OCI-LY7 (cell line): ENCODE measurements around the gene SLC52A1. TPM values are rescaled to one million over a fixed set of nuclear protein-coding genes. Genes with fewer than 3 reads are reported as not detected.

Source experiments
- BruUV-seq: library from RNA; stranded (reverse); fragments of 400-500 nt; replicated peaks from 2 replicates; lab custom pipeline; 2021; lab: Mats Ljungman, UMichigan
- CTCF ChIA-PET: fragments of 300-600 bp; sonication (Branson Sonifier 250); formaldehyde crosslinking; loops from one replicate; lab custom pipeline; 2022; ENCODE audit warnings: antibody characterized with exemption; ENCODE audit not compliant: unreplicated experiment; lab: Charles Lee
- POLR2A ChIA-PET: fragments of 300-600 bp; sonication (Branson Sonifier 250); formaldehyde crosslinking; loops from one replicate; lab custom pipeline; 2022; ENCODE audit warnings: antibody characterized with exemption; lab: Charles Lee
- DNase-seq: peaks from one replicate; pipeline ENCODE4 v3.0.0-alpha.2; 2015; ENCODE audit warnings: low spot score
- H2AFZ ChIP-seq: fragments of 200-600 bp; sonication (generic), shearing (Covaris generic); 2 replicates; pipeline ENCODE4 v1.6.1; 2014; ENCODE audit warnings: mild to moderate bottlenecking, antibody characterized with exemption, low read length, moderate library complexity
- H3K27ac ChIP-seq: fragments of 200-600 bp; sonication (generic); 2 replicates; pipeline ENCODE4 v1.5.1; 2014; ENCODE audit warnings: mixed run types, low read depth, mild to moderate bottlenecking, moderate library complexity, low read length, inconsistent platforms; ENCODE audit not compliant: poor library complexity, severe bottlenecking
- H3K36me3 ChIP-seq: fragments of 200-600 bp; sonication (generic); 2 replicates; pipeline ENCODE4 v1.6.1; 2014; ENCODE audit warnings: mild to moderate bottlenecking, antibody characterized with exemption, low read length, moderate library complexity, mixed read lengths; ENCODE audit not compliant: insufficient read depth
- H3K4me1 ChIP-seq: fragments of 200-600 bp; sonication (generic); 2 replicates; pipeline ENCODE4 v1.5.1; 2014; ENCODE audit warnings: mild to moderate bottlenecking, low read length; ENCODE audit not compliant: insufficient read depth, poor library complexity, severe bottlenecking
- H3K4me2 ChIP-seq: fragments of 200-600 bp; sonication (generic); 2 replicates; pipeline ENCODE4 v1.6.1; 2014; ENCODE audit warnings: mild to moderate bottlenecking, low read length
- H3K4me3 ChIP-seq: fragments of 200-600 bp; sonication (generic); 2 replicates; pipeline ENCODE4 v1.5.1; 2014; ENCODE audit warnings: mild to moderate bottlenecking, low read depth, low read length; ENCODE audit not compliant: poor library complexity, severe bottlenecking
- H3K79me2 ChIP-seq: fragments of 200-600 bp; sonication (generic); 2 replicates; pipeline ENCODE4 v1.6.1; 2016; ENCODE audit warnings: low read depth, mild to moderate bottlenecking, low read length, moderate library complexity, mixed read lengths; ENCODE audit not compliant: insufficient read depth
- H3K9me2 ChIP-seq: fragments of 200-600 bp; sonication (generic); 2 replicates; pipeline ENCODE4 v1.6.1; 2016; ENCODE audit warnings: mild to moderate bottlenecking, low read length, mixed read lengths; ENCODE audit not compliant: insufficient read depth
- H3K9me3 ChIP-seq: fragments of 200-600 bp; sonication (generic); 2 replicates; pipeline ENCODE4 v1.6.1; 2014; ENCODE audit warnings: mild to moderate bottlenecking, mixed run types, low read length, mixed read lengths
- H4K20me1 ChIP-seq: fragments of 200-600 bp; sonication (generic); 2 replicates; pipeline ENCODE4 v1.6.1; 2014; ENCODE audit warnings: mild to moderate bottlenecking, antibody characterized with exemption, low read length, moderate library complexity, mixed read lengths; ENCODE audit not compliant: insufficient read depth
- EZH2phosphoT487 ChIP-seq: fragments of 200-600 bp; sonication (generic); IDR thresholded peaks from 2 replicates; pipeline ENCODE4 v1.6.1; 2018; ENCODE audit warnings: low read depth, borderline replicate concordance, mild to moderate bottlenecking, mixed run types, antibody characterized with exemption, low read length, moderate library complexity, mixed read lengths
- intact Hi-C: fragments of 100-400 bp; cut with micrococcal nuclease; formaldehyde crosslinking; loops from one replicate; pipeline ENCODE4 v1.10.0; 2022; ENCODE audit not compliant: unreplicated experiment
- total RNA-seq, 2 experiments: library from RNA; depleted of rRNA in 1 of 2; stranded (reverse); fragments of >200 nt in 1 of 2; shearing (Covaris generic) in 1 of 2; gene quantifications; 2 replicates each; pipeline ENCODE4 v1.2.3, GENCODE V29; 2014 to 2022
- TF ChIP-seq, protein P1 (sequence below): fragments of 200-600 bp; sonication (generic); conservative IDR thresholded peaks from 2 replicates; pipeline ENCODE4 v1.5.1; 2014; ENCODE audit warnings: mild to moderate bottlenecking, antibody characterized with exemption, low read length, moderate library complexity, mixed read lengths

Gene SLC52A1
- total RNA-seq, 2 experiments from 2014 or later: not detected

DNA sequence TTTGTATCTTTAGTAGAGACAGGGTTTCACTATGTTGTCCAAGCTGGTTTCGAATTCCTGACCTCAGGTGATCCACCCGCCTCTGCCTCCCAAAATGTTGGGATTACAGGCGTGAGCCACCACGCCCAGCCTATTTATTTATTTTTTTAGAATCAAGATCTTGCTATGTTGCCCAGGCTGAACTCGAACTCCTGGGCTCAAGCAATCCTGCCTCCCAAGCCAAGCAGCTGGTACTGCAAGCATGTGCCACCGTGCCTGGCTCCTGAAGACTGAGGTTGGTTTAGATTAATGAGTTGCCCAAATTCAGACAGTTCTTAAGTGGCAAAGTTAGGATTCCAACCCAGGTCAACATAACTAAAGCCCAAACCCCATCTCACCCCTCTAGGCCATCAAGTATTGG, 7.9 kb downstream of the SLC52A1 start:
- Histone ChIP-seq H3K4me3 (no peak overlapping the region), H3K9me3 (no peaks in the 10 kb centered on the region), H3K4me1 (peaks cover 14% of the 10 kb centered on the region), H3K9me2 (no peaks in the 10 kb centered on the region), H3K27ac (no peak overlapping the region), H3K79me2 (no peaks in the 10 kb centered on the region), H3K36me3 (peaks cover 9% of the 10 kb centered on the region; the same call in 1 of the 2 replicates), H2AFZ (no peak overlapping the region), H3K4me2 (no peak overlapping the region), H4K20me1 (no peaks in the 10 kb centered on the region)
- no TSS peak for BruUV-seq
- no peak for TF ChIP-seq EZH2phosphoT487
- TF ChIP-seq, protein P1, sequence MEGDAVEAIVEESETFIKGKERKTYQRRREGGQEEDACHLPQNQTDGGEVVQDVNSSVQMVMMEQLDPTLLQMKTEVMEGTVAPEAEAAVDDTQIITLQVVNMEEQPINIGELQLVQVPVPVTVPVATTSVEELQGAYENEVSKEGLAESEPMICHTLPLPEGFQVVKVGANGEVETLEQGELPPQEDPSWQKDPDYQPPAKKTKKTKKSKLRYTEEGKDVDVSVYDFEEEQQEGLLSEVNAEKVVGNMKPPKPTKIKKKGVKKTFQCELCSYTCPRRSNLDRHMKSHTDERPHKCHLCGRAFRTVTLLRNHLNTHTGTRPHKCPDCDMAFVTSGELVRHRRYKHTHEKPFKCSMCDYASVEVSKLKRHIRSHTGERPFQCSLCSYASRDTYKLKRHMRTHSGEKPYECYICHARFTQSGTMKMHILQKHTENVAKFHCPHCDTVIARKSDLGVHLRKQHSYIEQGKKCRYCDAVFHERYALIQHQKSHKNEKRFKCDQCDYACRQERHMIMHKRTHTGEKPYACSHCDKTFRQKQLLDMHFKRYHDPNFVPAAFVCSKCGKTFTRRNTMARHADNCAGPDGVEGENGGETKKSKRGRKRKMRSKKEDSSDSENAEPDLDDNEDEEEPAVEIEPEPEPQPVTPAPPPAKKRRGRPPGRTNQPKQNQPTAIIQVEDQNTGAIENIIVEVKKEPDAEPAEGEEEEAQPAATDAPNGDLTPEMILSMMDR: no peak
- CTCF ChIA-PET: no interaction called here
- intact Hi-C loops: no loop called here
- POLR2A ChIA-PET: interaction anchor here (0.6 to 1.1 kb wide), 2 partner anchors 10 to 36 kb away, joined by 3 read pairs; no protein-coding TSS in a partner anchor
- DNase-seq: no peak

DNA sequence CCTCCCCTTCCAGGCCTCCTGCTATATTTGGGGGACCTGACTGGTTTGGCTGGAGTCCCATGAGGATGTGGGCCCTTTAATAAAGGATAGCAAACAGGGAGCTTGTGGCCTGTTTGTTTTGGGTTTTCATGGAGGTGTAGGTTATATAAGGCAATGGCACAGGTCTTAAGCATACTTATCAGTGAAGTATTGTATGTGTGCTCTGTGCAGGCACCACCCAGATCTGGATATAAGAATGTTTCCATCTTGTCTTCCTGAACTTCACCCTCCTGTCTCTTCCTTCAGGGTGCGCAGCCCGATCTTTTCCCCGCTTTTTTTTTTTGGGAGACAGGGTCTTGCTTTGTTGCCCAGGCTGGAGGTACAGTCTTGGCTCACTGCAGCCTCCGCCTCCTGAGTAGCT, 10.6 kb downstream of the SLC52A1 start:
- Histone ChIP-seq H3K79me2 (no peaks in the 10 kb centered on the region), H2AFZ (no peak overlapping the region), H3K9me2 (no peaks in the 10 kb centered on the region), H3K4me3 (no peak overlapping the region), H3K27ac (no peak overlapping the region), H3K4me1 (peaks cover 4% of the 10 kb centered on the region), H3K4me2 (no peak overlapping the region), H3K9me3 (no peaks in the 10 kb centered on the region), H4K20me1 (no peaks in the 10 kb centered on the region), H3K36me3 (peaks cover 30% of the 10 kb centered on the region; the same call in 1 of the 2 replicates)
- BruUV-seq: no TSS peak
- TF ChIP-seq, protein P1: no peak
- no peak for TF ChIP-seq EZH2phosphoT487
- intact Hi-C loops: no loop called here
- ChIA-PET CTCF (no interaction called here), POLR2A (no interaction called here)
- DNase-seq: no peak

DNA sequence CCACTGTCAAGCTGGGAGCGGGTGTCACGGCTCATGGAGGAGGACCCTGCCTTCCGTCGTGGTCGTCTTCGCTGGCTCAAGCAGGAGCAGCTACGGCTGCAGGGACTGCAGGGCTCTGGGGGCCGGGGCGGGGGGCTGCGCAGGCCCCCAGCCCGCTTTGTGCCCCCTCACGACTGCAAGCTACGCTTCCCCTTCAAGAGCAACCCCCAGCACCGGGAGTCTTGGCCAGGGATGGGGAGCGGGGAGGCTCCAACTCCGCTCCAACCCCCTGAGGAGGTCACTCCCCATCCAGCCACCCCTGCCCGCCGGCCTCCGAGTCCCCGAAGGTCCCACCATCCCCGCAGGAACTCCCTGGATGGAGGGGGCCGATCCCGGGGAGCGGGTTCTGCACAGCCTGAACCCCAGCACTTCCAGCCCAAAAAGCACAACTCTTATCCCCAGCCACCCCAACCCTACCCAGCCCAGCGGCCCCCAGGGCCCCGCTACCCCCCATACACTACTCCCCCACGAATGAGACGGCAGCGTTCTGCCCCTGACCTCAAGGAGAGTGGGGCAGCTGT, 11.6 kb downstream of the SLC52A1 start:
- Histone ChIP-seq H2AFZ (no peak overlapping the region), H3K27ac (no peak overlapping the region), H3K9me3 (no peaks in the 10 kb centered on the region), H3K79me2 (no peaks in the 10 kb centered on the region), H3K4me1 (peaks cover 11% of the 10 kb centered on the region), H3K4me3 (no peak overlapping the region), H4K20me1 (no peaks in the 10 kb centered on the region), H3K36me3 (peaks cover 35% of the 10 kb centered on the region; the same call in 1 of the 2 replicates), H3K9me2 (no peaks in the 10 kb centered on the region), H3K4me2 (no peak overlapping the region)
- DNase-seq: no peak
- CTCF ChIA-PET: no interaction called here
- POLR2A ChIA-PET: no interaction called here
- no TSS peak for BruUV-seq
- TF ChIP-seq, protein P1: no peak
- no peak for TF ChIP-seq EZH2phosphoT487
- intact Hi-C loops: no loop called here
